ENCODE data around the gene C2CD3.

- TF ChIP-seq EZH2phosphoT487 (IDR thresholded peaks at IDR 0.05; ENCODE audit: insufficient read depth, low read depth) (no peak), EZH2 (IDR thresholded peaks at IDR 0.05; ENCODE audit: insufficient read depth, poor library complexity, severe bottlenecking) (no peak)
Observed at GRCh38 chr11:74220376-74220775, 49.6 kb upstream of the C2CD3 start.
